ENCODE results near the gene ASTN2. TPM values are rescaled to one million over a fixed set of nuclear protein-coding genes. Genes with fewer than 3 reads are reported as not detected.

Gene ASTN2
- polyA plus RNA-seq, 4 donors: 3.0 to 15.2 (median 3.7) TPM

GRCh38 chr9:117453737-117454136 lies 38.9 kb upstream of the ASTN2 start:
- 60 to 77% (median 63%) methylated on average over 1 of the region's 1 CpG for WGBS, 3 donors
- Histone ChIP-seq H3K4me1 (ENCODE audit: control insufficient read depth in 3 of 3, insufficient read depth in 2 of 3, low read depth in 1 of 3, low read length in 2 of 3) (no peaks in the 10 kb centered on the region), H3K27ac (ENCODE audit: low read depth in 1 of 3, low read length in 2 of 3) (no peak overlapping the region), H3K36me3 (ENCODE audit: control insufficient read depth in 3 of 3, insufficient read depth in 2 of 3, low read depth in 1 of 3, low read length in 3 of 3) (no peaks in the 10 kb centered on the region), H3K9me3 (ENCODE audit: control insufficient read depth in 2 of 2, insufficient read depth in 1 of 2, low read depth in 1 of 2, low read length in 1 of 2) (no peaks in the 10 kb centered on the region), H3K4me3 (ENCODE audit: low read depth in 1 of 3, low read length in 3 of 3) (no peak overlapping the region), H3K27me3 (ENCODE audit: control insufficient read depth in 3 of 3, insufficient read depth in 3 of 3, low read length in 3 of 3) (no peaks in the 10 kb centered on the region)
- DNase-seq (no peak), FAIRE-seq (no peak)

- H3K4me3 ChIP-seq (ENCODE audit: low read depth in 1 of 3, low read length in 3 of 3): no peak overlapping the region
- 69 to 83% (median 73%) methylated on average over 2 of the region's 2 CpGs for WGBS, 3 donors
- no peak overlapping the region for H3K27ac ChIP-seq (ENCODE audit: low read depth in 1 of 3, low read length in 2 of 3)
- no peaks in the 10 kb centered on the region for H3K27me3 ChIP-seq (ENCODE audit: control insufficient read depth in 3 of 3, insufficient read depth in 3 of 3, low read length in 3 of 3)
- no peak for DNase-seq
- H3K4me1 ChIP-seq (ENCODE audit: control insufficient read depth in 3 of 3, insufficient read depth in 2 of 3, low read depth in 1 of 3, low read length in 2 of 3): no peaks in the 10 kb centered on the region
- no peak for FAIRE-seq
- H3K9me3 ChIP-seq (ENCODE audit: control insufficient read depth in 2 of 2, insufficient read depth in 1 of 2, low read depth in 1 of 2, low read length in 1 of 2): no peaks in the 10 kb centered on the region
- H3K36me3 ChIP-seq (ENCODE audit: control insufficient read depth in 3 of 3, insufficient read depth in 2 of 3, low read depth in 1 of 3, low read length in 3 of 3): no peaks in the 10 kb centered on the region
These were observed 36.5 kb upstream of the ASTN2 start for GRCh38 chr9:117451311-117451710.

- no peak for FAIRE-seq
- WGBS, 3 donors: 61 to 66% (median 64%) methylated on average over 3 of the region's 3 CpGs
- no peaks in the 10 kb centered on the region for H3K36me3 ChIP-seq (ENCODE audit: control insufficient read depth in 3 of 3, insufficient read depth in 2 of 3, low read depth in 1 of 3, low read length in 3 of 3)
- no peak overlapping the region for H3K27ac ChIP-seq (ENCODE audit: low read depth in 1 of 3, low read length in 2 of 3)
- no peak overlapping the region for H3K4me3 ChIP-seq (ENCODE audit: low read depth in 1 of 3, low read length in 3 of 3)
- peaks cover 0 to 3% (median 0%) of the 10 kb centered on the region in 3 donors for H3K27me3 ChIP-seq (ENCODE audit: control insufficient read depth in 3 of 3, insufficient read depth in 3 of 3, low read length in 3 of 3)
- H3K9me3 ChIP-seq (ENCODE audit: control insufficient read depth in 2 of 2, insufficient read depth in 1 of 2, low read depth in 1 of 2, low read length in 1 of 2): no peaks in the 10 kb centered on the region
- no peak for DNase-seq
- no peaks in the 10 kb centered on the region for H3K4me1 ChIP-seq (ENCODE audit: control insufficient read depth in 3 of 3, insufficient read depth in 2 of 3, low read depth in 1 of 3, low read length in 2 of 3)
These were observed 33.2 kb upstream of the ASTN2 start for GRCh38 chr9:117448066-117448465.

- WGBS, 3 donors: 90 to 95% (median 95%) methylated on average over 5 of the region's 5 CpGs
- no peaks in the 10 kb centered on the region for H3K4me1 ChIP-seq (ENCODE audit: control insufficient read depth in 3 of 3, insufficient read depth in 2 of 3, low read depth in 1 of 3, low read length in 2 of 3)
- H3K27ac ChIP-seq (ENCODE audit: low read depth in 1 of 3, low read length in 2 of 3): no peak overlapping the region
- no peaks in the 10 kb centered on the region for H3K9me3 ChIP-seq (ENCODE audit: control insufficient read depth in 2 of 2, insufficient read depth in 1 of 2, low read depth in 1 of 2, low read length in 1 of 2)
- DNase-seq: no peak
- H3K36me3 ChIP-seq (ENCODE audit: control insufficient read depth in 3 of 3, insufficient read depth in 2 of 3, low read depth in 1 of 3, low read length in 3 of 3): no peaks in the 10 kb centered on the region
- H3K27me3 ChIP-seq (ENCODE audit: control insufficient read depth in 3 of 3, insufficient read depth in 3 of 3, low read length in 3 of 3): peaks cover 0 to 3% (median 0%) of the 10 kb centered on the region in 3 donors
- no peak overlapping the region for H3K4me3 ChIP-seq (ENCODE audit: low read depth in 1 of 3, low read length in 3 of 3)
- no peak for FAIRE-seq
These were observed 30.8 kb upstream of the ASTN2 start for GRCh38 chr9:117445631-117446030.

- FAIRE-seq: no peak
- no peak overlapping the region for H3K27ac ChIP-seq (ENCODE audit: low read depth in 1 of 3, low read length in 2 of 3)
- WGBS, 3 donors: 47 to 69% (median 60%) methylated on average over 4 of the region's 4 CpGs
These were observed 29.6 kb upstream of the ASTN2 start for GRCh38 chr9:117444501-117444900.

GRCh38 chr9:117437283-117437682 lies 22.4 kb upstream of the ASTN2 start:
- no peak for DNase-seq
- Histone ChIP-seq H3K4me3 (ENCODE audit: low read depth in 1 of 3, low read length in 3 of 3) (no peak overlapping the region), H3K4me1 (ENCODE audit: control insufficient read depth in 3 of 3, insufficient read depth in 2 of 3, low read depth in 1 of 3, low read length in 2 of 3) (no peaks in the 10 kb centered on the region), H3K36me3 (ENCODE audit: control insufficient read depth in 3 of 3, insufficient read depth in 2 of 3, low read depth in 1 of 3, low read length in 3 of 3) (no peaks in the 10 kb centered on the region), H3K9me3 (ENCODE audit: control insufficient read depth in 2 of 2, insufficient read depth in 1 of 2, low read depth in 1 of 2, low read length in 1 of 2) (no peaks in the 10 kb centered on the region), H3K27me3 (ENCODE audit: control insufficient read depth in 3 of 3, insufficient read depth in 3 of 3, low read length in 3 of 3) (no peaks in the 10 kb centered on the region), H3K27ac (ENCODE audit: low read depth in 1 of 3, low read length in 2 of 3) (no peak overlapping the region)
- no peak for FAIRE-seq
- 45 to 62% (median 54%) methylated on average over 6 of the region's 6 CpGs for WGBS, 3 donors

More at GRCh38 chr9:117444501-117444900, 29.6 kb upstream of the ASTN2 start:
- Histone ChIP-seq H3K27me3 (ENCODE audit: control insufficient read depth in 3 of 3, insufficient read depth in 3 of 3, low read length in 3 of 3) (peaks cover 0 to 3% (median 0%) of the 10 kb centered on the region in 3 donors), H3K36me3 (ENCODE audit: control insufficient read depth in 3 of 3, insufficient read depth in 2 of 3, low read depth in 1 of 3, low read length in 3 of 3) (no peaks in the 10 kb centered on the region), H3K4me1 (ENCODE audit: control insufficient read depth in 3 of 3, insufficient read depth in 2 of 3, low read depth in 1 of 3, low read length in 2 of 3) (no peaks in the 10 kb centered on the region), H3K9me3 (ENCODE audit: control insufficient read depth in 2 of 2, insufficient read depth in 1 of 2, low read depth in 1 of 2, low read length in 1 of 2) (no peaks in the 10 kb centered on the region), H3K4me3 (ENCODE audit: low read depth in 1 of 3, low read length in 3 of 3) (no peak overlapping the region)
- DNase-seq: no peak

GRCh38 chr9:117435630-117436261 lies 20.9 kb upstream of the ASTN2 start:
- Histone ChIP-seq H3K27me3 (ENCODE audit: control insufficient read depth in 3 of 3, insufficient read depth in 3 of 3, low read length in 3 of 3) (no peaks in the 10 kb centered on the region), H3K4me3 (ENCODE audit: low read depth in 1 of 3, low read length in 3 of 3) (no peak overlapping the region), H3K27ac (ENCODE audit: low read depth in 1 of 3, low read length in 2 of 3) (no peak overlapping the region), H3K36me3 (ENCODE audit: control insufficient read depth in 3 of 3, insufficient read depth in 2 of 3, low read depth in 1 of 3, low read length in 3 of 3) (no peaks in the 10 kb centered on the region), H3K9me3 (ENCODE audit: control insufficient read depth in 2 of 2, insufficient read depth in 1 of 2, low read depth in 1 of 2, low read length in 1 of 2) (no peaks in the 10 kb centered on the region), H3K4me1 (ENCODE audit: control insufficient read depth in 3 of 3, insufficient read depth in 2 of 3, low read depth in 1 of 3, low read length in 2 of 3) (no peaks in the 10 kb centered on the region)
- FAIRE-seq (no peak), DNase-seq (no peak)
- WGBS, 3 donors: 60 to 81% (median 61%) methylated on average over 4 of the region's 4 CpGs

- Histone ChIP-seq H3K4me3 (ENCODE audit: low read depth in 1 of 3, low read length in 3 of 3) (no peak overlapping the region), H3K27me3 (ENCODE audit: control insufficient read depth in 3 of 3, insufficient read depth in 3 of 3, low read length in 3 of 3) (no peaks in the 10 kb centered on the region)
- no peak for DNase-seq
These were observed 19.7 kb upstream of the ASTN2 start for GRCh38 chr9:117434566-117434965.

GRCh38 chr9:117430813-117431212 lies 16.0 kb upstream of the ASTN2 start:
- Histone ChIP-seq H3K36me3 (ENCODE audit: control insufficient read depth in 3 of 3, insufficient read depth in 2 of 3, low read depth in 1 of 3, low read length in 3 of 3) (no peaks in the 10 kb centered on the region), H3K4me3 (ENCODE audit: low read depth in 1 of 3, low read length in 3 of 3) (no peak overlapping the region), H3K27ac (ENCODE audit: low read depth in 1 of 3, low read length in 2 of 3) (no peak overlapping the region), H3K4me1 (ENCODE audit: control insufficient read depth in 3 of 3, insufficient read depth in 2 of 3, low read depth in 1 of 3, low read length in 2 of 3) (no peaks in the 10 kb centered on the region), H3K9me3 (ENCODE audit: control insufficient read depth in 2 of 2, insufficient read depth in 1 of 2, low read depth in 1 of 2, low read length in 1 of 2) (no peaks in the 10 kb centered on the region), H3K27me3 (ENCODE audit: control insufficient read depth in 3 of 3, insufficient read depth in 3 of 3, low read length in 3 of 3) (peaks cover 0 to 3% (median 0%) of the 10 kb centered on the region in 3 donors)
- 81 to 95% (median 87%) methylated on average over 2 of the region's 2 CpGs for WGBS, 3 donors
- no peak for DNase-seq
- no peak for FAIRE-seq

More at GRCh38 chr9:117434566-117434965, 19.7 kb upstream of the ASTN2 start:
- FAIRE-seq: no peak
- no peaks in the 10 kb centered on the region for H3K36me3 ChIP-seq (ENCODE audit: control insufficient read depth in 3 of 3, insufficient read depth in 2 of 3, low read depth in 1 of 3, low read length in 3 of 3)
- no peaks in the 10 kb centered on the region for H3K9me3 ChIP-seq (ENCODE audit: control insufficient read depth in 2 of 2, insufficient read depth in 1 of 2, low read depth in 1 of 2, low read length in 1 of 2)
- no peak overlapping the region for H3K27ac ChIP-seq (ENCODE audit: low read depth in 1 of 3, low read length in 2 of 3)
- H3K4me1 ChIP-seq (ENCODE audit: control insufficient read depth in 3 of 3, insufficient read depth in 2 of 3, low read depth in 1 of 3, low read length in 2 of 3): no peaks in the 10 kb centered on the region
